Measurements from ENCODE around the gene TUBA4B.
A peak's percentile ranks its signal among the peaks of the same experiment; 100 is the strongest.

GRCh38 chr2:219206328-219207133 is 46.5 kb upstream of the TUBA4B start, which contains the start of gene ZFAND2B:
- TF ChIP-seq CTCF (IDR thresholded peaks at IDR 0.05) (peak in 4 of 7 experiments; percentile 28 to 48 (median 39)), POLR2A (IDR thresholded peaks at IDR 0.05) (peak; percentile 94 to 97 (median 96))

All from body of pancreas (tissue), 4 donors.